ENCODE measurements around the gene CTDP1. TPM values are rescaled to one million over a fixed set of nuclear protein-coding genes. Genes with fewer than 3 reads are reported as not detected.

Gene CTDP1
- total and polyA plus RNA-seq, 3 experiments from 2014 or later, result 31.0 to 38.0 (median 35.3) TPM

DNA sequence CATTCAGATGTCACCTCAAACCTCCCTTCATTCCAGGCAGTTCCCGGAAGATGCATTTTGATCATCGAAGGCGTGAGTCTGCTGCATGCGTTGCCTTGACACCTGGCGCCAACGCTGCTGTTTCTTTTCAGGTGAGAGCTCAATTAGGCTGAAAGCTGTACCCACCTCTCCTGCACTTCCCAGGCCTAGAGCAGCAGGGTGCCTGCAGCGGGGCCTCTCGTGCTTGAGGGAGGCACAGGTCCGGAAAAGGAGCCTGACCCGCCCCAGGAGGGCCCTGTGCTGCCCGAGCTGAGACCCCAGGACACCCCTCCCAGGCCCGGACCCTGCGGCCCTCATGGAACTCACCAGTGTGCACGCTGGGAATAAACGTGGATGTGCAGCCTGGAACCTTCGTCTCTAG lies 86.7 kb downstream of the CTDP1 start:
- Histone ChIP-seq H3K36me3 (ENCODE audit: insufficient read depth, low read length) (no peaks in the 10 kb centered on the region), H3K27me3 (ENCODE audit: insufficient read depth, low read length, poor library complexity, severe bottlenecking) (no peaks in the 10 kb centered on the region), H3K27ac (ENCODE audit: low read depth, low read length) (no peak overlapping the region), H3K4me1 (ENCODE audit: insufficient read depth, low read length) (no peaks in the 10 kb centered on the region), H3K9me3 (ENCODE audit: low read length) (no peaks in the 10 kb centered on the region), H3K4me3 (ENCODE audit: low read length) (no peak overlapping the region)
- peak in 1 of 5 donors; percentile 25 for DNase-seq
- no peak overlapping the region for H3K27ac Mint-ChIP-seq
- POLR2A ChIA-PET, result no interaction called here
- peaks cover 0 to 12% (median 2%) of the 10 kb centered on the region in 3 donors for H3K36me3 Mint-ChIP-seq
- H3K4me1 Mint-ChIP-seq, result no peaks in the 10 kb centered on the region
- H3K9me3 Mint-ChIP-seq, result peaks cover 12 to 39% (median 14%) of the 10 kb centered on the region in 5 donors
- CTCF ChIA-PET, result no interaction called here
- peaks cover 14 to 26% of the 10 kb centered on the region in 2 donors for H3K27me3 Mint-ChIP-seq
- no peak overlapping the region for H3K4me3 Mint-ChIP-seq

DNA sequence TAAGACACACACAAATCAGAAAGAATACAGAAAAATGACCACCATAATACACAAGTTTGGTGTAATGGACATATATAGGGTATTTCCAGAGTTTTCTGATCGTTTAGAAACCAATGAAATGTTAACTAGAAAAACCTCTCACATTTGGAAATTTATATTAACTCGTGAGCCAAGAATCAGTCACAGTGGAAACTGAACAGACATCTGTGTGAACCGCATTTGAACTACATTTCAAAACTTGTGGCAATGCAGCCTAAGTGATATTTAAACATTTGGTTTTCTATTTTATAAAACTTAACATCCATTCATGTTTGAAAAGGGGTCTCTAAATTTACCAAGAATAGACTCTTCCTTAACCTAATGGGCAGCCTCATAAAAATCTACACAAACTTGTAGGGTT lies 89.1 kb downstream of the CTDP1 start:
- Histone ChIP-seq H3K9me3 (ENCODE audit: low read length) (no peaks in the 10 kb centered on the region), H3K27me3 (ENCODE audit: insufficient read depth, low read length, poor library complexity, severe bottlenecking) (no peaks in the 10 kb centered on the region), H3K27ac (ENCODE audit: low read depth, low read length) (no peak overlapping the region), H3K4me3 (ENCODE audit: low read length) (no peak overlapping the region), H3K4me1 (ENCODE audit: insufficient read depth, low read length) (no peaks in the 10 kb centered on the region), H3K36me3 (ENCODE audit: insufficient read depth, low read length) (no peaks in the 10 kb centered on the region)
- H3K4me1 Mint-ChIP-seq, result no peaks in the 10 kb centered on the region
- no peak overlapping the region for H3K27ac Mint-ChIP-seq
- ChIA-PET CTCF (no interaction called here), POLR2A (no interaction called here)
- peaks cover 14 to 34% of the 10 kb centered on the region in 2 donors for H3K27me3 Mint-ChIP-seq
- DNase-seq, result no peak
- H3K9me3 Mint-ChIP-seq, result peaks cover 8 to 22% (median 12%) of the 10 kb centered on the region in 5 donors
- peaks cover 0 to 12% (median 2%) of the 10 kb centered on the region in 3 donors for H3K36me3 Mint-ChIP-seq
- no peak overlapping the region for H3K4me3 Mint-ChIP-seq

DNA sequence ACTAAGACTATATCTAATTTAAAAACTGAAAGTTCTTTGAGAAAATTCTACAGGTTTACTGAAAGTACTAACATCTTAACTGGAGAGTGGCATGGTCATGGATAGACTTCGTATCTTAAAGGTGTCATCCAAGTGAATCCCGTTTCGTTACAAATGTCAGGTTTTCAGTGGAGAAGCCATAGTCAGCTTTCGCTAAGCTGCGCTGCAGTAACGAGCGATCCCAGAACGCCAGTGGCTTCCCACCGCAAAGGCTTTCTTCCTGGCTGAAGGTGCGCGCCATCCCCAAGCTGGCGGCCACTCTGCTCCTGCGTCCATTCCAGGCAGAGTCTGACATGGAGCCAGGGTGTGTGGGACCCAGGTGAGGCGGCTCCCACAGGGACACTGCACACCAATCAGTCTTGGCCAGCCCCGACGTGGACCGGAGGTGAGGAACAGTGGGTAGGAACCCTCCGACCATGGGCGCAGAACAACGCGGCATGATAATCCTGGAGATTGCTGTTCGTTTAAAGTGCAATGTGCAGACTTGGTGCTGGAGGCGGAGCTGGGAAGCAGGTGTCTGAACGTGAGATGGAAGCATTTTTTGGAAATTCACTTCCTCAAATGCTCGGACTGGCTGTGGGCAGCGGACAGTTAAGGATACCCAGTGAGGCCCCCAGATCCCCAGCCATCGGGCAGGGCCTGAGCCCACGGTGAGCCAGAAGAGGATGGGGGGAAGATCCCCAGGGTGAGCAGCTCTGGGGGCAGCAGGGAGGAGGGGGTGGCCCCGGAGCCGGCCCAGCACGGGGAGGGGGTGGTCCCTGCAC lies 90.3 kb downstream of the CTDP1 start:
- Histone ChIP-seq H3K9me3 (ENCODE audit: low read length) (no peaks in the 10 kb centered on the region), H3K4me1 (ENCODE audit: insufficient read depth, low read length) (no peaks in the 10 kb centered on the region), H3K27ac (ENCODE audit: low read depth, low read length) (no peak overlapping the region), H3K27me3 (ENCODE audit: insufficient read depth, low read length, poor library complexity, severe bottlenecking) (no peaks in the 10 kb centered on the region), H3K36me3 (ENCODE audit: insufficient read depth, low read length) (no peaks in the 10 kb centered on the region), H3K4me3 (ENCODE audit: low read length) (no peak overlapping the region)
- Mint-ChIP-seq H3K4me1 (no peaks in the 10 kb centered on the region), H3K27ac (no peak overlapping the region), H3K4me3 (no peak overlapping the region), H3K27me3 (peaks cover 17 to 34% of the 10 kb centered on the region in 2 donors), H3K9me3 (peaks cover 8 to 22% (median 12%) of the 10 kb centered on the region in 5 donors), H3K36me3 (peaks cover 0 to 12% (median 2%) of the 10 kb centered on the region in 3 donors)
- DNase-seq, result peak in 1 of 5 donors; percentile 40
- ChIA-PET CTCF (no interaction called here), POLR2A (no interaction called here)

DNA sequence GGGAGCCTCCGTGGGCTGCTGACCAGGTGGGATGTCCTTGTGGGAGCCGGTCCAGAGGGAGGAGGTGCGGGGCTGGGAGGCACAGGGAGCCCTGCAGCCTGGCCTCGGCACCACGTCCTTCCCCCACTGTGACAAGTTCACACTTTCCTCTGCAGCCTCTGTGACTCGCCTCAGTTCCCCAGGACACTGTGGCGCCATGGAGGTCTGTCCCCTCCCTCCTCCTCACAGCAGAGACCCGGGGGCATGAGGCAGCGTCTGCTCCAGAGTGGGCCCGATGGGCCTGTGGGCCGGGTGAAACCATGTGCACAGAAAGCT lies 90.9 kb downstream of the CTDP1 start:
- DNase-seq, result peak in 1 of 5 donors; percentile 17
- CTCF ChIA-PET, result no interaction called here
- H3K9me3 ChIP-seq (ENCODE audit: low read length), result no peaks in the 10 kb centered on the region
- no peak overlapping the region for H3K4me3 ChIP-seq (ENCODE audit: low read length)
- no peaks in the 10 kb centered on the region for H3K27me3 ChIP-seq (ENCODE audit: insufficient read depth, low read length, poor library complexity, severe bottlenecking)
- H3K4me1 ChIP-seq (ENCODE audit: insufficient read depth, low read length), result no peaks in the 10 kb centered on the region
- POLR2A ChIA-PET, result no interaction called here
- no peak overlapping the region for H3K27ac ChIP-seq (ENCODE audit: low read depth, low read length)
- Mint-ChIP-seq H3K4me3 (no peak overlapping the region), H3K27ac (no peak overlapping the region), H3K4me1 (no peaks in the 10 kb centered on the region), H3K36me3 (peaks cover 0 to 12% (median 2%) of the 10 kb centered on the region in 3 donors), H3K27me3 (peaks cover 17 to 34% of the 10 kb centered on the region in 2 donors), H3K9me3 (peaks cover 8 to 22% (median 12%) of the 10 kb centered on the region in 5 donors)
- H3K36me3 ChIP-seq (ENCODE audit: insufficient read depth, low read length), result no peaks in the 10 kb centered on the region

GRCh38 chr18:79770826-79771225 lies 91.2 kb downstream of the CTDP1 start:
- H3K4me1 Mint-ChIP-seq, result no peaks in the 10 kb centered on the region
- CTCF ChIA-PET, result no interaction called here
- POLR2A ChIA-PET, result no interaction called here
- Histone ChIP-seq H3K4me3 (ENCODE audit: low read length) (no peak overlapping the region), H3K4me1 (ENCODE audit: insufficient read depth, low read length) (no peaks in the 10 kb centered on the region), H3K27me3 (ENCODE audit: insufficient read depth, low read length, poor library complexity, severe bottlenecking) (no peaks in the 10 kb centered on the region), H3K27ac (ENCODE audit: low read depth, low read length) (no peak overlapping the region), H3K9me3 (ENCODE audit: low read length) (no peaks in the 10 kb centered on the region), H3K36me3 (ENCODE audit: insufficient read depth, low read length) (no peaks in the 10 kb centered on the region)
- no peak for DNase-seq
- peaks cover 15 to 31% of the 10 kb centered on the region in 2 donors for H3K27me3 Mint-ChIP-seq
- no peak overlapping the region for H3K4me3 Mint-ChIP-seq
- H3K9me3 Mint-ChIP-seq, result peaks cover 8 to 20% (median 9%) of the 10 kb centered on the region in 5 donors
- no peak overlapping the region for H3K27ac Mint-ChIP-seq
- peaks cover 0 to 8% (median 2%) of the 10 kb centered on the region in 3 donors for H3K36me3 Mint-ChIP-seq

- ChIA-PET POLR2A (no interaction called here), CTCF (no interaction called here)
- no peak overlapping the region for H3K27ac Mint-ChIP-seq
- H3K4me1 ChIP-seq (ENCODE audit: insufficient read depth, low read length), result no peaks in the 10 kb centered on the region
- H3K4me1 Mint-ChIP-seq, result no peaks in the 10 kb centered on the region
- peaks cover 13 to 28% of the 10 kb centered on the region in 2 donors for H3K27me3 Mint-ChIP-seq
- no peaks in the 10 kb centered on the region for H3K9me3 ChIP-seq (ENCODE audit: low read length)
- DNase-seq, result peak in 1 of 5 donors; percentile 30
- no peaks in the 10 kb centered on the region for H3K36me3 ChIP-seq (ENCODE audit: insufficient read depth, low read length)
- no peak overlapping the region for H3K4me3 ChIP-seq (ENCODE audit: low read length)
- H3K27ac ChIP-seq (ENCODE audit: low read depth, low read length), result no peak overlapping the region
- peaks cover 6 to 16% (median 9%) of the 10 kb centered on the region in 5 donors for H3K9me3 Mint-ChIP-seq
- no peak overlapping the region for H3K4me3 Mint-ChIP-seq
- peaks cover 0 to 6% (median 0%) of the 10 kb centered on the region in 3 donors for H3K36me3 Mint-ChIP-seq
- H3K27me3 ChIP-seq (ENCODE audit: insufficient read depth, low read length, poor library complexity, severe bottlenecking), result no peaks in the 10 kb centered on the region
Observed at GRCh38 chr18:79771446-79772107, 92.0 kb downstream of the CTDP1 start.

DNA sequence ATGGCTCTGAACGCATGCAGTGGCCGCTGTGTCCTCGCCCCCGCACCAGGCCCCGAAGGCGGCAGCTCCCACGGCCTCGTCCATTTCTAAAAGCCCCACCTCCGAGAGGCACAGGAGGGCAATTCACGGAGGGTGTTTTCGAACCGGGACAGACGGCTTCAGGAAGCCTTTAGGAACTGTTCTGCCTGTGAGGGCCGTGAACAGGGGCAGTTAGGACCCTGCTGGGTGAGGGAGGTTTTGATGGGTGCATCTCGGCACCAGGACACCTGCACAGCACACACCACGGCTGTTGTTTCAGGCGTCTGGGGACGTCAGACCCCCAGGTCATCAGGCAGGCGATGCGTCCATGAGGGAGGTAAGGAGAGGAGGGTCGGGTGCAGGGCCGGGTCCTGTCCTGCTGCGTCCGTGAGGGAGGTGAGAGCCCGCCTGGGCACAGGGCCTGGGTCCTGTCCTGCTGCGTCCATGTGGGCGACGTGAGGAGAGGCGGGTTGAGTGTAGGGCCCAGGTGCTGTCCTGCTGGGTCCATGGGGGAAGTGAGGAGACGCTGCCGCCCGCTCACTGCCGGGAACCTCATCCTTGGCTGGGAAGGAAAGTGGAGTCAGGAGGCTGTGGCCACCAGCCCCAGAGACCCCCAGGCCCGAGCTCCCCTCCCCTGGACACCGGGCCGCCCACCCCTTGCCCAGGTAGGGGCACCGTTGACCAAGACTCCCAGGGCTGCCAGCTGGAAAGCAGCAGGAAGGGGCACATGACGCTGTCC lies 92.7 kb downstream of the CTDP1 start:
- no peaks in the 10 kb centered on the region for H3K27me3 ChIP-seq (ENCODE audit: insufficient read depth, low read length, poor library complexity, severe bottlenecking)
- peak in 1 of 5 donors; percentile 36 for DNase-seq

More for the DNA sequence above, 92.7 kb downstream of the CTDP1 start:
- H3K36me3 ChIP-seq (ENCODE audit: insufficient read depth, low read length), result no peaks in the 10 kb centered on the region
- H3K4me1 ChIP-seq (ENCODE audit: insufficient read depth, low read length), result no peaks in the 10 kb centered on the region
- POLR2A ChIA-PET, result no interaction called here
- CTCF ChIA-PET, result no interaction called here
- no peak overlapping the region for H3K4me3 ChIP-seq (ENCODE audit: low read length)
- Mint-ChIP-seq H3K27me3 (peaks cover 14 to 26% of the 10 kb centered on the region in 2 donors), H3K4me1 (no peaks in the 10 kb centered on the region), H3K27ac (no peak overlapping the region), H3K4me3 (no peak overlapping the region), H3K9me3 (peaks cover 4 to 13% (median 9%) of the 10 kb centered on the region in 5 donors), H3K36me3 (peaks cover 0 to 6% (median 0%) of the 10 kb centered on the region in 3 donors)
- no peak overlapping the region for H3K27ac ChIP-seq (ENCODE audit: low read depth, low read length)
- no peaks in the 10 kb centered on the region for H3K9me3 ChIP-seq (ENCODE audit: low read length)
